ENCODE data around the gene DHX32.

The DHX32 gene

DNA sequence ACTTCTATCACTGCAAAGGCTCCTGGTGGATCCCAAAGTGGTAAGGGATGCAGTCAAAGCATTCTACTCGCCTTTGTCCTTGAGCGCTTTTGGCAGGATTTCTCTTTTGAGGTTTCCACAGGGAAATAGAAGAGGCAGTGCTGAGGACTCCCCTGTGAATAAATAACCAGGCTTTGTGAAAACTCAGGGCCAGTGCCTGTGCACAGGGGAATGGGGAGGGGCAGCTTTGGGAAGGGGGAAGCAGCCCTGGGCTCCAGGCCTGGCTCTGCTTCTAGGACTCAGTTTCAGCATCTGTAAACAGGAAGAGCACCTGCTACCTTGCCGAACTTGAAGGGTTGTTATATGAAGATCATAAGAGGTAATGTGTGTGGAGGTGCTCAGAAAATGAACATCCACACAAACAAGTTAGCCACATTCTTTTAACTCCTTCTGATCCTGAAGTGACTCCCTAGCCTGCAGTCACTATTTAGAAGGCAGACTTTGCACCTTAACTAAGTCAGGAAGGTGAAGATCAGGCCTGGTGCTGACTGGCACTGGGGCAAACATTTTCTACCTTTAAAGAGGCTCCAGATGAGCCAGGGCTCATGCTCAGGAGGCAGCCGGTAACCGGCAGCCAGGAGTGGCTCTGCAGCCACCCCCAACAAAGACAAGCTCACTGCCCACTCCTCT, 83.0 kb downstream of the DHX32 start:
- H3F3A ChIP-seq (ENCODE audit: insufficient read depth): no peaks in the 10 kb centered on the region
- TF ChIP-seq, protein P1, sequence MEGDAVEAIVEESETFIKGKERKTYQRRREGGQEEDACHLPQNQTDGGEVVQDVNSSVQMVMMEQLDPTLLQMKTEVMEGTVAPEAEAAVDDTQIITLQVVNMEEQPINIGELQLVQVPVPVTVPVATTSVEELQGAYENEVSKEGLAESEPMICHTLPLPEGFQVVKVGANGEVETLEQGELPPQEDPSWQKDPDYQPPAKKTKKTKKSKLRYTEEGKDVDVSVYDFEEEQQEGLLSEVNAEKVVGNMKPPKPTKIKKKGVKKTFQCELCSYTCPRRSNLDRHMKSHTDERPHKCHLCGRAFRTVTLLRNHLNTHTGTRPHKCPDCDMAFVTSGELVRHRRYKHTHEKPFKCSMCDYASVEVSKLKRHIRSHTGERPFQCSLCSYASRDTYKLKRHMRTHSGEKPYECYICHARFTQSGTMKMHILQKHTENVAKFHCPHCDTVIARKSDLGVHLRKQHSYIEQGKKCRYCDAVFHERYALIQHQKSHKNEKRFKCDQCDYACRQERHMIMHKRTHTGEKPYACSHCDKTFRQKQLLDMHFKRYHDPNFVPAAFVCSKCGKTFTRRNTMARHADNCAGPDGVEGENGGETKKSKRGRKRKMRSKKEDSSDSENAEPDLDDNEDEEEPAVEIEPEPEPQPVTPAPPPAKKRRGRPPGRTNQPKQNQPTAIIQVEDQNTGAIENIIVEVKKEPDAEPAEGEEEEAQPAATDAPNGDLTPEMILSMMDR (IDR thresholded peaks at IDR 0.05; ENCODE audit: insufficient read depth, low read length, poor library complexity, severe bottlenecking): no peak
- no peak for TF ChIP-seq EZH2phosphoT487 (conservative IDR thresholded peaks at IDR 0.05; ENCODE audit: low read length)
- H3K9ac ChIP-seq (ENCODE audit: low read length): no peak overlapping the region
- H3K4me3 ChIP-seq (ENCODE audit: insufficient read depth, low read length, poor library complexity, severe bottlenecking): no peak overlapping the region
- H3K9me3 ChIP-seq (ENCODE audit: insufficient read depth, low read length): no peaks in the 10 kb centered on the region
- H3K27me3 ChIP-seq (ENCODE audit: low read length): no peaks in the 10 kb centered on the region
- no peak overlapping the region for H3K27ac ChIP-seq (ENCODE audit: low read depth, low read length)
- no peak overlapping the region for H2AFZ ChIP-seq (ENCODE audit: low read depth, low read length, severe bottlenecking)
- no peak overlapping the region for H3K4me2 ChIP-seq (ENCODE audit: low read depth, low read length, poor library complexity, severe bottlenecking)
- no peaks in the 10 kb centered on the region for H3K79me2 ChIP-seq (ENCODE audit: insufficient read depth, low read length)
- H4K20me1 ChIP-seq (ENCODE audit: low read depth, low read length): no peaks in the 10 kb centered on the region
- H3K36me3 ChIP-seq (ENCODE audit: low read length): peaks cover 7% of the 10 kb centered on the region
- H3K9me2 ChIP-seq (replicated peaks; ENCODE audit: insufficient read depth, low read length): no peaks in the 10 kb centered on the region

DNA sequence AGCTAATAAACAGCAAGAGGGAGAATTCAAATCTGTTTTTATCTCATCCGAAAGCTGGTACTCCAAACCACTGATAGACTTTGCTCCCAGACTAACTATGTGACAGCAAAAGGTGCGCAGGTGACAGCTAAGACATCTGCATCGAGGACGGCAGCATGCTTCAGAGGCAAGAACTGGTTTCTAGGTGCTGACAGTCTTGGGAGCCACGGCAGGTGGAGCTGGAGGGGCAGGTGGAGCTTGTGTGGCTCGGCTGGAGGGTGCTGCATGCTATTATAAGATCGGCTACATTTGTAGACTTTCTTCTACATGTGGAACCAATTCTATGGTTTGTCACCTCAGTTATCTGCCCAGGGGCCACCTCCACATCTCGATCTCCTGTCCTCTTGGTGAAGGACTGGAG, 83.7 kb downstream of the DHX32 start:
- no peak for TF ChIP-seq EZH2phosphoT487 (conservative IDR thresholded peaks at IDR 0.05; ENCODE audit: low read length)
- TF ChIP-seq, protein P1 (IDR thresholded peaks at IDR 0.05; ENCODE audit: insufficient read depth, low read length, poor library complexity, severe bottlenecking): no peak
- Histone ChIP-seq H3F3A (ENCODE audit: insufficient read depth) (no peaks in the 10 kb centered on the region), H2AFZ (ENCODE audit: low read depth, low read length, severe bottlenecking) (no peak overlapping the region), H4K20me1 (ENCODE audit: low read depth, low read length) (no peaks in the 10 kb centered on the region), H3K9me2 (replicated peaks; ENCODE audit: insufficient read depth, low read length) (no peaks in the 10 kb centered on the region), H3K36me3 (ENCODE audit: low read length) (peaks cover 7% of the 10 kb centered on the region), H3K9me3 (ENCODE audit: insufficient read depth, low read length) (no peaks in the 10 kb centered on the region), H3K27me3 (ENCODE audit: low read length) (no peaks in the 10 kb centered on the region), H3K79me2 (ENCODE audit: insufficient read depth, low read length) (no peaks in the 10 kb centered on the region), H3K4me3 (ENCODE audit: insufficient read depth, low read length, poor library complexity, severe bottlenecking) (no peak overlapping the region), H3K9ac (ENCODE audit: low read length) (no peak overlapping the region), H3K4me2 (ENCODE audit: low read depth, low read length, poor library complexity, severe bottlenecking) (no peak overlapping the region), H3K27ac (ENCODE audit: low read depth, low read length) (no peak overlapping the region)

DNA sequence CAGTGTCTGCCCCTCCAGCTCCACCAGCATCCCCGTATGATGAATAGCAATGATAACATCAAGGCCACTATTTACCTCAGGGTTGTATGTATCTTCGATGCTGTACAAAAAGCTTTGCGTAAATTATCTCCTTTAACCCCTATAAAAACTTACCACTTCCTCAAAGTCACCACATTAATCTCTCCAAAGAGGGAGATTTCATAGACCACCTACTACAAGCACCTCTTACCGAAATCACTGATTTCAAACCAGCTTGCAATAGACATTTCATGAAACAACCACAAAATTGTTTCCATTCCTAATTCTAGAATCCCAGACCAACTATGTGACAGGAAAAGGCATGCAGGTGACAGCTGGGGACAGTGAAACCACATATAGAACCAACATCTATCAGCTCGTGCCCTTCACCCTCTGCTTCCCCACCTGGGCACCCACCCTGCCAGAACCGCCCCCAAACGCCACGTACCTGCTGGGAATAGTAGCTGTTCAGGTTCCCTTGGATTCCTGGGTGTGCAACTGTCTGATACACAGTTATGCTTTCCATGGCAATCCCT, 85.4 kb downstream of the DHX32 start:
- Histone ChIP-seq H2AFZ (ENCODE audit: low read depth, low read length, severe bottlenecking) (no peak overlapping the region), H3K79me2 (ENCODE audit: insufficient read depth, low read length) (no peaks in the 10 kb centered on the region), H3K9ac (ENCODE audit: low read length) (no peak overlapping the region), H3K9me2 (replicated peaks; ENCODE audit: insufficient read depth, low read length) (no peaks in the 10 kb centered on the region), H3K27me3 (ENCODE audit: low read length) (no peaks in the 10 kb centered on the region), H3F3A (ENCODE audit: insufficient read depth) (no peaks in the 10 kb centered on the region), H3K4me2 (ENCODE audit: low read depth, low read length, poor library complexity, severe bottlenecking) (no peak overlapping the region), H3K36me3 (ENCODE audit: low read length) (no peaks in the 10 kb centered on the region), H3K9me3 (ENCODE audit: insufficient read depth, low read length) (no peaks in the 10 kb centered on the region), H3K27ac (ENCODE audit: low read depth, low read length) (no peak overlapping the region), H3K4me3 (ENCODE audit: insufficient read depth, low read length, poor library complexity, severe bottlenecking) (no peak overlapping the region), H4K20me1 (ENCODE audit: low read depth, low read length) (no peaks in the 10 kb centered on the region)
- TF ChIP-seq EZH2phosphoT487 (conservative IDR thresholded peaks at IDR 0.05; ENCODE audit: low read length): no peak
- TF ChIP-seq, protein P1 (IDR thresholded peaks at IDR 0.05; ENCODE audit: insufficient read depth, low read length, poor library complexity, severe bottlenecking): no peak
